Loucy (cell line): Measurements from ENCODE around the gene M1AP.
"Not testable (repeated sequence)": the region's sequence is repeated elsewhere in the genome, so short reads cannot be mapped to it uniquely, and the experiment has no call there.

ENCODE experiments used
- CTCF ChIP-seq: fragments of 200-600 bp; sonication (generic); conservative IDR thresholded peaks from 2 replicates; pipeline ENCODE4 v1.5.1; 2014; ENCODE audit warnings: mild to moderate bottlenecking, antibody characterized with exemption, low read length
- EZH2phosphoT487 ChIP-seq: fragments of 200-600 bp; IDR thresholded peaks from 2 replicates; pipeline ENCODE4 v1.6.1; 2018; ENCODE audit warnings: antibody characterized with exemption, mild to moderate bottlenecking, moderate library complexity, borderline replicate concordance

GRCh38 chr2:74630454-74630853 is 17.7 kb downstream of the M1AP start:
- TF ChIP-seq CTCF, EZH2phosphoT487: not testable (repeated sequence)
